ENCODE measurements around the gene DRD3. TPM values are rescaled to one million over a fixed set of nuclear protein-coding genes. Genes with fewer than 3 reads are reported as not detected.

DRD3 gene
- total RNA-seq, 2 experiments from 2014 or later, result not detected

GRCh38 chr3:114221165-114221880 lies 42.5 kb upstream of the DRD3 start:
- DNase-seq, result peak; percentile 79
- Mint-ChIP-seq H3K4me1 (ENCODE audit: low read depth) (peaks cover 71% of the 10 kb centered on the region), H3K9me3 (peaks cover 27% of the 10 kb centered on the region), H3K36me3 (ENCODE audit: low read depth) (peaks cover 52% of the 10 kb centered on the region), H3K4me3 (peak overlapping the region; percentile 26), H3K27me3 (no peaks in the 10 kb centered on the region), H3K27ac (peak overlapping the region; percentile 99)
- ATAC-seq, result peak; percentile 43
- TF ChIP-seq CTCF (IDR thresholded peaks at IDR 0.05), result no peak
- ChIA-PET POLR2A (interaction anchor here (0.7 to 8.5 kb wide), 8 partner anchors 7 to 107 kb away, joined by 3 to 84 read pairs (median 6); no protein-coding TSS in a partner anchor), CTCF (interaction anchor here (0.9 to 2.2 kb wide), 3 partner anchors 8 to 15 kb away, joined by 3 to 15 read pairs (median 4); no protein-coding TSS in a partner anchor)
- intact Hi-C loops (cut with micrococcal nuclease), result loop anchor here (5.0 kb wide), 2 partner anchors 71 to 111 kb away; partner anchors contain the start of gene TIGIT

GRCh38 chr3:114219741-114220140 lies 40.9 kb upstream of the DRD3 start:
- peaks cover 36% of the 10 kb centered on the region for H3K36me3 Mint-ChIP-seq (ENCODE audit: low read depth)
- peaks cover 14% of the 10 kb centered on the region for H3K9me3 Mint-ChIP-seq
- peak overlapping the region; percentile 77 for H3K27ac Mint-ChIP-seq
- TF ChIP-seq CTCF (IDR thresholded peaks at IDR 0.05), result no peak
- intact Hi-C loops (cut with micrococcal nuclease), result loop anchor here (5.0 kb wide), 2 partner anchors 73 to 113 kb away; partner anchors contain the start of gene TIGIT
- H3K4me3 Mint-ChIP-seq, result no peak overlapping the region
- no peak for ATAC-seq
- ChIA-PET POLR2A (interaction anchor here (0.9 to 7.9 kb wide), 3 partner anchors 11 to 75 kb away, joined by 4 to 159 read pairs (median 4); partner anchors contain the start of gene TIGIT), CTCF (interaction anchor here (1.0 to 3.8 kb wide), 2 partner anchors 71 to 79 kb away, joined by 3 to 23 read pairs; no protein-coding TSS in a partner anchor)
- no peak for DNase-seq
- H3K27me3 Mint-ChIP-seq, result no peaks in the 10 kb centered on the region
- H3K4me1 Mint-ChIP-seq (ENCODE audit: low read depth), result peaks cover 56% of the 10 kb centered on the region

- no peak for TF ChIP-seq CTCF (IDR thresholded peaks at IDR 0.05)
- Mint-ChIP-seq H3K9me3 (peaks cover 6% of the 10 kb centered on the region), H3K36me3 (ENCODE audit: low read depth) (peaks cover 27% of the 10 kb centered on the region), H3K4me1 (ENCODE audit: low read depth) (peaks cover 47% of the 10 kb centered on the region), H3K27ac (no peak overlapping the region), H3K27me3 (no peaks in the 10 kb centered on the region), H3K4me3 (no peak overlapping the region)
- ChIA-PET POLR2A (interaction anchor here (1.2 to 7.9 kb wide), 5 partner anchors 8 to 105 kb away, joined by 3 to 159 read pairs (median 4); partner anchors contain the start of gene TIGIT), CTCF (interaction anchor here (0.8 to 3.8 kb wide), 4 partner anchors 32 to 200 kb away, joined by 3 to 23 read pairs (median 4); no protein-coding TSS in a partner anchor)
- ATAC-seq (no peak), DNase-seq (peak; percentile 46)
- intact Hi-C loops (cut with micrococcal nuclease), result no loop called here
Measured at GRCh38 chr3:114218578-114219185, 39.8 kb upstream of the DRD3 start.

- no peak overlapping the region for H3K4me3 Mint-ChIP-seq
Measured at GRCh38 chr3:114218006-114218405, 39.2 kb upstream of the DRD3 start.

More at GRCh38 chr3:114218006-114218405, 39.2 kb upstream of the DRD3 start:
- Mint-ChIP-seq H3K27ac (no peak overlapping the region), H3K27me3 (no peaks in the 10 kb centered on the region), H3K4me1 (ENCODE audit: low read depth) (peaks cover 47% of the 10 kb centered on the region), H3K36me3 (ENCODE audit: low read depth) (peaks cover 22% of the 10 kb centered on the region), H3K9me3 (peaks cover 6% of the 10 kb centered on the region)
- TF ChIP-seq CTCF (IDR thresholded peaks at IDR 0.05), result no peak
- intact Hi-C loops (cut with micrococcal nuclease), result no loop called here
- ChIA-PET CTCF (interaction anchor here (0.7 to 3.8 kb wide), 5 partner anchors 33 to 201 kb away, joined by 3 to 23 read pairs (median 4); no protein-coding TSS in a partner anchor), POLR2A (interaction anchor here (0.7 to 7.9 kb wide), 7 partner anchors 9 to 183 kb away, joined by 3 to 159 read pairs (median 3); partner anchors contain the start of gene TIGIT)
- no peak for ATAC-seq
- no peak for DNase-seq
